HS-5 (cell line): ENCODE data around the gene S100A11.
"Not testable (repeated sequence)": the region's sequence is repeated elsewhere in the genome, so short reads cannot be mapped to it uniquely, and the experiment has no call there.

Experiments used
- DNase-seq: peaks from one replicate; pipeline ENCODE4 v3.0.0-alpha.2; 2012; ENCODE audit warnings: low read depth

The S100A11 gene

GRCh38 chr1:152036267-152037216 is at the start of gene S100A11:
TSS of gene S100A11 (minus strand) at chr1:152037004. CDS start at chr1:152036915, 89 bp downstream.
- peak; percentile 42 for DNase-seq

DNA sequence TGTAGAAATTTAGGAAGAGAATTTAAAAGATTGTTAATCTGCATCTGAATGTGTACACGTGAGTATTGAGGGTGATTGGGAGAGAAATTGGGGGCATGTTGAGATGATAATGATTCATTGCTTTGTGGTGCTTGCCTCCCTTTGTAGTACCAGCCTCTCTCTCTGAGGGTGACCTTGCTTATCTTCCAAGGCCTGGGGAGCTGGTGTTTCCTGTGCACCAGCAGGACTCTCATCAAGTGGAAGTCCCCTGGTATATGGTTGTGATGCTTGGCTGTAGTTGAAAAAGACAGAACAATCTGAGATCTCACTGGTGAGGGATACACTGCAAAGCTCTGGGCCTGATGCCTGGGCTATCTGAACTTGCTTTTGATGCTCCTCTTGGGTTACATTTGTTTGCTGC is 48.0 kb upstream of the S100A11 start:
- no peak for DNase-seq

GRCh38 chr1:152081026-152081425 is 44.2 kb upstream of the S100A11 start:
- DNase-seq, result not testable (repeated sequence)

GRCh38 chr1:152080494-152080893 is 43.7 kb upstream of the S100A11 start:
- not testable (repeated sequence) for DNase-seq

GRCh38 chr1:152078831-152079441 is 42.1 kb upstream of the S100A11 start:
- no peak for DNase-seq

DNA sequence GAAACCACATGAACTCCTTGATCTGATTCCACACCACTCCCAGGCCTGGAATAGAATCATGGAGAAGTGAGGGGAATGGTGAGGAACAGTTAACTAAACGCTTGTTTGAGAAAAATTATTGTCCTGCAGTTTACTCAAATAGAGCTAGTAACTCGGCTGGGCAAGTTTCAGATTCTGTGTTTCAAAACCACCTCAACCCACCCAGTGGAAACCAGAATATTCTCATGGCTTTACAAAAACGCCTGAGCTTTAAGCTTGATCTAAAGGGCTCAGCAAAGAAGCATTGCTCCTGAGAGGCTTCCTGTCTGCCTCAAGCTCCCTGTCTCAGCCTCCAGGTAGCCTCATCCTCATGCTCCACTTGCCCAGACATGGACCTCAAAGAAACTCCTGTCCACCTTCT is 35.5 kb upstream of the S100A11 start:
- no peak for DNase-seq

DNA sequence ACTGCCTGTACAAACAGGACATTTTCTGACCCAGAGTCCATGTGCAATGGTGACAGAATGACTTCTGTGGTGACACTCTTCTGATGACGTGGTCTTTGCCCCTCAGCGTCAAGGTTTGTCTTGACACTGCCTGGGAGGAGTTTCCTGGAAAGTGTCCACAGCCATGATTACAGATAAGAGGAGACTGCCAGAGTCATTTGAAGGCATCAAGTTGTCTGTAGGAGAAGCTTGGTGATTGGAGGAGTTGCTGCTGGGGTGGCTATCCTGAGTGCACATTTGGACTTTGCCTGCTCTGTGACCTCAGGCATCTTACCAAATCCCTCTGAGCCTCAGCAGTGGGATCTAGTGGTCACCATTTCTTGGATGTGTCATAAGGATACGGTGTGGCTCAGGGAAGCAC is 34.3 kb upstream of the S100A11 start:
- DNase-seq, result no peak

DNA sequence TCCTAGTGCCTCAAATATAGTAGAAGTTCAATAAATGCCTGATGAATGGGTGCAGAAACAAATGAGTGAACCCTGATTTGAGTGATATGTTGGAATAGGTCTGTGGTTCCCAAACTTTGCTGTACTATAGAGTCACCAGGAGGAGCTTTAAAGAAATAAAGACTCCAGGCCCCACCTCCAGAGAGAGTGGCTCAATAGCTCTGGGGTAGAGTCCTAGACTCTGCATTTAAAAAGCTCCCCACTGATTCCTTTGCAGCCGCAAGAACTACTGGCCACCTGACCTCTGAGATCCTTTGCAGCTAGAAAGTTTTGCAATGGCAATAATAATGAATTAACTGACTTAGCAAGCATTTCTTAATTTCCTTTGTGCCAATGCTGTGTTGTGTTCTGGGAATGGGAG is 31.1 kb upstream of the S100A11 start:
- no peak for DNase-seq

GRCh38 chr1:152067150-152067549 is 30.3 kb upstream of the S100A11 start:
- DNase-seq, result no peak

DNA sequence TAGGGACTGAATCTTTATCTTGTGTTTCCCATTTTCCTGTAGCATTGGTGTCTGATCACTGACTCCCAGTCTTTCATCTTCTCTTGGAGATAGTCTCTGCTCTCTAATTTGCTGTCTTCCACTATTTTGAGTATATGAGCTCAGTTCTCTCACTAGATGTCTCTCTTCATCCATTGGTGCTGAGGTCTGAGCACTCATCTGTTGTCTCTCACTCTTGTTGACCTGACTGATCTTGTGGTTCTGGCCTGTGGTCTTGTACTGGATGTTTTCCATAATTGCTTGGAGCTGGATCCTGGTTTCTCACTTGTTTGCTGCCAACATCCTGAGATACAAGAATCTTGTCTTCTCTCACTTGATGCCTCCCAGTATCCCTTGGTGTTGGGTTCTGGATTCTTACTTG is 25.1 kb upstream of the S100A11 start:
- DNase-seq, result no peak

- no peak for DNase-seq
Observed at GRCh38 chr1:152053375-152053774, 16.6 kb upstream of the S100A11 start.

DNA sequence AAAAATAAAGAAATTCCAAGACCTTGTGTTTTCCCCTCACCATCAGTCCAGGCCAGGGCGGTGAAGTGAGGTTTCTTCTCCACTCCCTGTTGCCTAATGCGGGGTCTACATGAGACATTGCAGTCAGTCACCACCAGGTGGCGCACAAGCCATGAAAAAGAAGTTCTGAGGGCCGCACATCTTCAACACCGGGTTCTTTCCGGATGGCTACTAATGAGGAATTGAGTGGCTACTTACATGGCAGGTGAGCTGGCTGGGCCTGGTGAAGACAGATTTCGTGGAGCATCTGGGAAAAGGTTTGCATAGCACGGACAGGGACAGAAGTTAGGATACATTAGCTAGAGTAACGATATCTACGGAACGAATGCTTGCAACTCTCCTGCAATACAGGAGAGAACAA is 15.8 kb upstream of the S100A11 start:
- peak; percentile 42 for DNase-seq

- no peak for DNase-seq
Observed at GRCh38 chr1:152050886-152051675, 14.3 kb upstream of the S100A11 start.

GRCh38 chr1:152049291-152050083 is 12.7 kb upstream of the S100A11 start:
- peak; percentile 60 for DNase-seq

- peak; percentile 82 for DNase-seq
Observed at GRCh38 chr1:152048416-152049009, 11.7 kb upstream of the S100A11 start.

- DNase-seq, result peak; percentile 97
Observed at GRCh38 chr1:152047730-152048415, 11.1 kb upstream of the S100A11 start.

GRCh38 chr1:152047413-152047729 is 10.6 kb upstream of the S100A11 start:
- no peak for DNase-seq

DNA sequence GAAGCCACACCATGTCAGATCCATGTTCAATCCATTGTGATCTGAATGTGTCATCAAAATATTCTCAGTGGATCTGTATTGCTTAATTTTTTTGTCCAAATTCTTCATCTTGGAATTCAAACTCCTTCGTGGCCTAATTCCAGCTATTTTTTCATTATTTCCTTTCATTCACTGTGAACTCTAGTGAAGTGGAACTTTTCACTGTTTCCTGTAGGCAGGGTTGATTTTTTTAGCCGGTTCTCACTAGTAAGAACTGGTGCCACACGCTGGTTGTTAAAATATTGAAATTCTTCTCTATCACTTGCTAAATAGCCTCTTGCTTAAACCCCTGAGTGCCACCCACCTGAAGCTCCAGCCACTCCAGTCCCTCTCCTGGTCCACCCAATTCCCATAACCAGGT is 7.6 kb upstream of the S100A11 start:
- DNase-seq, result no peak

DNA sequence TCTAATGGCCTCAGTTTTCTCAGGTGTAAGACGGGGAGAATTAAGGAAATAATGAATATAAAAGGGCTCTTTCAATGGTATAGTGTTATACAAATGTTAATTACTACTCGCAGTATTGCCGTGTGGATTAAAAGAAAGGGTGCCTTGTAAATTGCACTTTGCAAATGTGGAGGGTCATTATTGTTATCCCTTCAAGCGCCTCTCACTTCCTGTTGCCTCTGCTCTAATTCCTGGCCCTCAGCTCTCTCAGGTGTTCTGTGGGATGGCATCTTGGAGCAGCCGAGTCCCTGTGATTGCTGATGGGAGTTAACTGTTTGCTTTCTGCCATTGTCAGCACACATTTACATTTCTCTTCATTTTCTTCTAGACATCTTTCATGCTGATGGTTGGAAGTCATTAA is 7.1 kb upstream of the S100A11 start:
- no peak for DNase-seq

- no peak for DNase-seq
Observed at GRCh38 chr1:152042030-152042429, 5.2 kb upstream of the S100A11 start.

DNA sequence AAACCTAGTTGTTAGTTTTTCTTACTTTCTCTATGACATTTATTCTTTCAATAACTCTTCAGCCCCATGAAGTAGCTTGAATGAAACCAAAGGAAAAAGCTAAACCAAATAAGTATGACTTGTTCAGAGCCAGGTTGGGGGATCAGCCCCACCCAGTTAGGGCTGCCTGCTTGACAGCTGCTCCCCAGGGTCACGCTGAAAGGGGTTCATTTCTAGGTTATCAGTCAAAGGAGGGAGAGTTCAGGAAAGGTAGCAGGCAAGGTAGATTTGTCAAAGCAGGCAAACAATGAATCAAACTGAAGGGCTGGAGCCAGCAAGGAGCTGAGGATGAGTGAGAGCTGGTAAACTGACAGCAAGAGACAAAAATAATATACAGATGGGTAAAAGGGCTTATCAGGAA is 3.1 kb upstream of the S100A11 start:
- no peak for DNase-seq
